ENCODE results near the gene STMP1.
"Not testable (repeated sequence)": the region's sequence is repeated elsewhere in the genome, so short reads cannot be mapped to it uniquely, and the experiment has no call there.

STMP1 gene

GRCh38 chr7:135682191-135682590 lies 19.9 kb downstream of the STMP1 start:
- WGBS = 85% methylated on average over 3 of the region's 3 CpGs
- no peaks in the 10 kb centered on the region for H3K27me3 ChIP-seq (ENCODE audit: insufficient read depth, low read length)
- no peak overlapping the region for H3K9ac ChIP-seq (ENCODE audit: low read depth, low read length)
- H3K4me1 ChIP-seq (ENCODE audit: insufficient read depth, low read length) = no peaks in the 10 kb centered on the region
- peaks cover 16% of the 10 kb centered on the region for H3K36me3 ChIP-seq (ENCODE audit: insufficient read depth, low read length)
- H3K4me3 ChIP-seq (ENCODE audit: low read length) = no peak overlapping the region
- H3K27ac ChIP-seq (ENCODE audit: low read depth, low read length) = no peak overlapping the region
- no peaks in the 10 kb centered on the region for H3K9me3 ChIP-seq (ENCODE audit: insufficient read depth, low read depth, low read length)

GRCh38 chr7:135683609-135684008 lies 21.3 kb downstream of the STMP1 start:
- 87% methylated on average over 3 of the region's 3 CpGs for WGBS
- Histone ChIP-seq H3K9me3 (ENCODE audit: insufficient read depth, low read depth, low read length) (no peaks in the 10 kb centered on the region), H3K4me3 (ENCODE audit: low read length) (no peak overlapping the region), H3K4me1 (ENCODE audit: insufficient read depth, low read length) (no peaks in the 10 kb centered on the region), H3K36me3 (ENCODE audit: insufficient read depth, low read length) (peaks cover 6% of the 10 kb centered on the region; the same call in 1 of the 2 replicates), H3K27ac (ENCODE audit: low read depth, low read length) (no peak overlapping the region), H3K27me3 (ENCODE audit: insufficient read depth, low read length) (no peaks in the 10 kb centered on the region), H3K9ac (ENCODE audit: low read depth, low read length) (no peak overlapping the region)

GRCh38 chr7:135684136-135684535 lies 21.8 kb downstream of the STMP1 start:
- Histone ChIP-seq H3K27me3 (ENCODE audit: insufficient read depth, low read length) (no peaks in the 10 kb centered on the region), H3K4me1 (ENCODE audit: insufficient read depth, low read length) (no peaks in the 10 kb centered on the region), H3K4me3 (ENCODE audit: low read length) (no peak overlapping the region), H3K9me3 (ENCODE audit: insufficient read depth, low read depth, low read length) (no peaks in the 10 kb centered on the region), H3K27ac (ENCODE audit: low read depth, low read length) (no peak overlapping the region), H3K36me3 (ENCODE audit: insufficient read depth, low read length) (peaks cover 6% of the 10 kb centered on the region; the same call in 1 of the 2 replicates), H3K9ac (ENCODE audit: low read depth, low read length) (no peak overlapping the region)
- 62% methylated on average over 3 of the region's 3 CpGs for WGBS

- Histone ChIP-seq H3K36me3 (ENCODE audit: insufficient read depth, low read length) (peaks cover 8% of the 10 kb centered on the region; the same call in 1 of the 2 replicates), H3K4me3 (ENCODE audit: low read length) (no peak overlapping the region), H3K27me3 (ENCODE audit: insufficient read depth, low read length) (no peaks in the 10 kb centered on the region), H3K9ac (ENCODE audit: low read depth, low read length) (no peak overlapping the region), H3K4me1 (ENCODE audit: insufficient read depth, low read length) (no peaks in the 10 kb centered on the region), H3K27ac (ENCODE audit: low read depth, low read length) (no peak overlapping the region), H3K9me3 (ENCODE audit: insufficient read depth, low read depth, low read length) (no peaks in the 10 kb centered on the region)
- 92% methylated on average over 5 of the region's 5 CpGs for WGBS
Observed at GRCh38 chr7:135684699-135685098, 22.4 kb downstream of the STMP1 start.

GRCh38 chr7:135685306-135686084 lies 23.2 kb downstream of the STMP1 start:
- Histone ChIP-seq H3K4me3 (ENCODE audit: low read length) (no peak overlapping the region), H3K9ac (ENCODE audit: low read depth, low read length) (no peak overlapping the region), H3K36me3 (ENCODE audit: insufficient read depth, low read length) (peaks cover 8% of the 10 kb centered on the region; the same call in 1 of the 2 replicates), H3K27me3 (ENCODE audit: insufficient read depth, low read length) (no peaks in the 10 kb centered on the region), H3K27ac (ENCODE audit: low read depth, low read length) (no peak overlapping the region), H3K4me1 (ENCODE audit: insufficient read depth, low read length) (no peaks in the 10 kb centered on the region), H3K9me3 (ENCODE audit: insufficient read depth, low read depth, low read length) (no peaks in the 10 kb centered on the region)
- 91% methylated on average over 9 of the region's 9 CpGs for WGBS

- Histone ChIP-seq H3K9me3 (ENCODE audit: insufficient read depth, low read depth, low read length) (no peaks in the 10 kb centered on the region), H3K9ac (ENCODE audit: low read depth, low read length) (no peak overlapping the region), H3K27me3 (ENCODE audit: insufficient read depth, low read length) (no peaks in the 10 kb centered on the region), H3K36me3 (ENCODE audit: insufficient read depth, low read length) (0 out of 2 replicates have a peak, but pooled peaks cover 7% of the 10 kb centered on the region), H3K4me3 (ENCODE audit: low read length) (no peak overlapping the region), H3K27ac (ENCODE audit: low read depth, low read length) (no peak overlapping the region), H3K4me1 (ENCODE audit: insufficient read depth, low read length) (no peaks in the 10 kb centered on the region)
- no CpG with 5 or more reads among the region's 1 CpG for WGBS
Observed at GRCh38 chr7:135687466-135687865, 25.2 kb downstream of the STMP1 start.

- Histone ChIP-seq H3K36me3 (ENCODE audit: insufficient read depth, low read length) (0 out of 2 replicates have a peak, but pooled peaks cover 7% of the 10 kb centered on the region), H3K27ac (ENCODE audit: low read depth, low read length) (no peak overlapping the region), H3K9ac (ENCODE audit: low read depth, low read length) (no peak overlapping the region), H3K27me3 (ENCODE audit: insufficient read depth, low read length) (no peaks in the 10 kb centered on the region), H3K4me3 (ENCODE audit: low read length) (no peak overlapping the region), H3K4me1 (ENCODE audit: insufficient read depth, low read length) (no peaks in the 10 kb centered on the region), H3K9me3 (ENCODE audit: insufficient read depth, low read depth, low read length) (no peaks in the 10 kb centered on the region)
- 90% methylated on average over 3 of the region's 3 CpGs for WGBS
Observed at GRCh38 chr7:135690566-135690965, 28.3 kb downstream of the STMP1 start.

GRCh38 chr7:135692055-135692454 lies 29.7 kb downstream of the STMP1 start:
- no peaks in the 10 kb centered on the region for H3K27me3 ChIP-seq (ENCODE audit: insufficient read depth, low read length)
- no peak overlapping the region for H3K4me3 ChIP-seq (ENCODE audit: low read length)
- 0 out of 2 replicates have a peak, but pooled peaks cover 7% of the 10 kb centered on the region for H3K36me3 ChIP-seq (ENCODE audit: insufficient read depth, low read length)
- H3K9ac ChIP-seq (ENCODE audit: low read depth, low read length) = no peak overlapping the region
- no peak overlapping the region for H3K27ac ChIP-seq (ENCODE audit: low read depth, low read length)
- 95% methylated on average over 3 of the region's 3 CpGs for WGBS
- no peaks in the 10 kb centered on the region for H3K9me3 ChIP-seq (ENCODE audit: insufficient read depth, low read depth, low read length)
- H3K4me1 ChIP-seq (ENCODE audit: insufficient read depth, low read length) = no peaks in the 10 kb centered on the region

GRCh38 chr7:135692606-135693005 lies 30.3 kb downstream of the STMP1 start:
- WGBS = 96% methylated on average over 7 of the region's 7 CpGs
- not testable (repeated sequence) for H3K9me3 ChIP-seq (ENCODE audit: insufficient read depth, low read depth, low read length)

GRCh38 chr7:135693558-135693957 lies 31.2 kb downstream of the STMP1 start:
- Histone ChIP-seq H3K27me3 (ENCODE audit: insufficient read depth, low read length) (no peaks in the 10 kb centered on the region), H3K36me3 (ENCODE audit: insufficient read depth, low read length) (0 out of 2 replicates have a peak, but pooled peaks cover 7% of the 10 kb centered on the region)

More at GRCh38 chr7:135692606-135693005, 30.3 kb downstream of the STMP1 start:
- H3K4me3 ChIP-seq (ENCODE audit: low read length); H3K9ac ChIP-seq (ENCODE audit: low read depth, low read length); H3K27ac ChIP-seq (ENCODE audit: low read depth, low read length); H3K4me1 ChIP-seq (ENCODE audit: insufficient read depth, low read length); H3K27me3 ChIP-seq (ENCODE audit: insufficient read depth, low read length); H3K36me3 ChIP-seq (ENCODE audit: insufficient read depth, low read length): not testable (repeated sequence)

GRCh38 chr7:135697276-135698049 lies 35.1 kb downstream of the STMP1 start:
- Histone ChIP-seq H3K4me3 (ENCODE audit: low read length) (no peak overlapping the region), H3K4me1 (ENCODE audit: insufficient read depth, low read length) (no peaks in the 10 kb centered on the region)
- 59% methylated on average over 8 of the region's 8 CpGs for WGBS

More at GRCh38 chr7:135693558-135693957, 31.2 kb downstream of the STMP1 start:
- Histone ChIP-seq H3K9ac (ENCODE audit: low read depth, low read length) (no peak overlapping the region), H3K4me1 (ENCODE audit: insufficient read depth, low read length) (no peaks in the 10 kb centered on the region), H3K27ac (ENCODE audit: low read depth, low read length) (no peak overlapping the region), H3K4me3 (ENCODE audit: low read length) (no peak overlapping the region), H3K9me3 (ENCODE audit: insufficient read depth, low read depth, low read length) (no peaks in the 10 kb centered on the region)
- WGBS = 95% methylated on average over 3 of the region's 4 CpGs

More at GRCh38 chr7:135697276-135698049, 35.1 kb downstream of the STMP1 start:
- H3K27me3 ChIP-seq (ENCODE audit: insufficient read depth, low read length) = no peaks in the 10 kb centered on the region
- no peaks in the 10 kb centered on the region for H3K36me3 ChIP-seq (ENCODE audit: insufficient read depth, low read length)
- no peaks in the 10 kb centered on the region for H3K9me3 ChIP-seq (ENCODE audit: insufficient read depth, low read depth, low read length)
- H3K9ac ChIP-seq (ENCODE audit: low read depth, low read length) = no peak overlapping the region
- no peak overlapping the region for H3K27ac ChIP-seq (ENCODE audit: low read depth, low read length)
